ENCODE measurements around the gene MPG.

MPG gene

GRCh38 chr16:83781-84615, 6.0 kb downstream of the MPG start:
- no peak for DNase-seq

GRCh38 chr16:84718-85406, 6.8 kb downstream of the MPG start:
- DNase-seq, result peak; percentile 54

- DNase-seq, result no peak
Observed at GRCh38 chr16:85407-85782, 7.4 kb downstream of the MPG start.

- DNase-seq, result no peak
Observed at GRCh38 chr16:85865-86264, 7.8 kb downstream of the MPG start.

- no peak for DNase-seq
Observed at GRCh38 chr16:86483-86952, 8.5 kb downstream of the MPG start.

DNA sequence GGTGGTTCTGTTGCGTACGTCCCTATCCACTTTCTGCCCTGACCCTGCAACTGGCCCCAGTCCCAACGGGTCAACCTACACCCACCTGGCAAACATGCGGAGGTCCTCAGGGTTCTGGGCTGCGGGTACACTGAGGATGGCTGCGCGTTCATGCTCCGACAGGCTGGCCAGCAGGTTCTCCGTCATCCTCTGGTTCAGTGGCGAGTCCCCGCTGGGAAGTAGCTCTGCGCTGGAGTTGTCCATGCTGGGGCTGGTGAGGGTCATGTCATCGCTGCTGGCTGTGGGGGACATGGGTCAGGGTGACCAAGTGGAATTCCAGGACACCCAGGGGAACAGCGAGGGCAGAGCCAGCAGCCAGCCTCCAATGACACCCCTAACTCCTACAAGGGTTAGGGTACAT, 10.6 kb downstream of the MPG start:
- DNase-seq, result no peak

DNA sequence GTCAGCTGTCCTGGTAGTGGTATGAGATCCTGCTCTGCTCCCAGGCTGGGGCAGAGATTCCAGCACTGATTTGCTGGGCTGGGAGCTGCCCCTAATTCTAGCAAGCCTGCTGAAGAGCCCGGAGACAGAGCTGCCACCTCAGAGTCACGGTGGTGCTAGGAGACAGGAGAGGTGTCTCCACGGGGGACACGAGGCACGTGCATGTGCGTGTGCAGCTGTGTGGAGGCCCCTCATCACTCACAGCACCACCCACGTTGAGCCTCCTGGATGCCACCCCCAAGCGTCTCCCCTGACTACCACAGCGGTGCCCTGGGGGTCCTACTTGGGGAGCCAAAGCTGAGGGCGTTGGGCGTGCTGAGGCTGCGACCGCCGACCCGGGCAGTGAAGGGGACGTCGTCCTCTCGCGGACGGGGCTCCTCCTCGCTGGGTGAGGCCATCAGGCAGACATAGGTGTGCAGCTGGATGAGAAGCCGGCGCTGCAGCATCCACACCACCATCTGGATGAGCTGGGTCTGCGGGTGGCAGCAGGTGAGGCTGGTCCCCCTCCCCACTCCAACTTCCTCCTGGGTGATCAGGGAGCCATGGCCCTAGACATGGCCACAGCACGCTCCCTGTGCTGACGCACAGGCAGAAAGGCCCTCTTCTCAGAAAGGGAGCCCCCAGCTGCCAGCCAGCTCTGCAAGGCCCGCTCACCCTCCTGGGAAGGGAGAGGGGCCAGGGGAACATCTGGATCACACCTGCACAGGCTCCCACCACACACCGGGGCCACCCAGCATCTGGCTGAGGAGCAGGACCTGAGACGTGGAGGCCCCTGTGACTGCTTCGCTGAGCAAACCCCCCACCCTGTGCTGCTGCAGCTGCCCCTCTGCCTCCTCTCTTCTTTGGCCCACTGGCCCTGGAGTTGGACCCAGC, 11.6 kb downstream of the MPG start:
- DNase-seq, result no peak

DNA sequence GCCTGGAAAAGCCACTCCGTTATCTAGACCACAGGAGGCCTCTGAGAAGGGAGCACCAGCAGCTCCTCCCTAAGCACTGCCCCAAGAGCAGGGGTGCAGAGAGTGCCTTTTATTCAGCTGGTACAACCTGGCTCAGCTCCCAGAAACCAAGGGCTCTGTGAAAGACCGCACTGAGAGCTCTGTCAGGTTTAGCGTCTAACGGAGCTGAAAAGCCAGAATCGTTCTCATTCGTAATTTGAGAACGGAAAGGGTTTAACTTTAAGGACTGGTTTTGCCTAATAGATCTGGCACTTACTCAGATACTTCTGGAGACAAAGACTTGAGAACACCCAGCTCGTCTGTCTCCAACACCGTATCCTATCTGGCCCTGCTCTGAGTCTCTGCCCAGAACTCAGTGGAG, 13.5 kb downstream of the MPG start:
- no peak for DNase-seq

DNA sequence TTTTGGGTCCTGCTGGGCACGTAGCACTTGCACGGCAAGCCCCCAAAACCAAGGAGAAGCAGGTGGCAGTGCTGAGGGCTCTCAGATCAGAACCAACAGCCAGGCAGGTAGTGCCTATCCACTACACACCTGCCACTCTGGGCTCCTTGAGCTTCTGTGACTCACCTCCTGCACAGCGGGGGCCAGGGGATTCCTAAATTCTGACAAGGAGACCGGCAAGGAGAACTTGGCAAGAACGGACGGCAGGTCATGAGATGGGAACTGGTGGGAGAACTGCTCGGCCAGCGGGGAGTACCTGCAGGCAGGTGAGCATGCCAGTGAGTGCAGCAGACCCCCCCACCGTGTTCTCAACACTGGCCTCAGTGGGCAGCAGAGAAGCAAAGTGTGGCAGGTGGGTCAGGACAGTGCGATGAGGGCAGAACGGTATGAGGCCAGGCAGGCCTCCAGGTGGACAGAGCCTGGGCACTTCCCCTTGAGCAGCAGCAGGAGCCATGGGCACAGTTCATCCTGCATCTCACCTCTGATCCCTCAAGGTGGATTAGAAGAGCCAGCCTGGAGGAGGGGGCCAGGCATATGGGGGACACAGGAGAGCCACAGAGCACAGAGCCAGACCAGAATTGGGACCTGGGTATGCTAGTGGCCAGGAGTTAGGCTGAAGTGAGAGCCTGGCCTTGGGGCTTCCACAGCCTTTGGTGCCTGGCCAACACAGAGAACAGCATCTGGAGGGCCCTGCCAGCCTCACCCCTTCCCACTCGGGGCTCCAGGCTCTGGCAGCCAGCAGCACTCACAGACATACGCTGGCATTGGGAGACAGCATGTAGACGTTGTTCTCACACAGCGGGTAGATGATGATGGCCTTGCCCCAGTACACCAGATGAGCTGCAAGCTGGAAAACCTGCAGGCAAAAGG, 14.7 kb downstream of the MPG start:
- no peak for DNase-seq

DNA sequence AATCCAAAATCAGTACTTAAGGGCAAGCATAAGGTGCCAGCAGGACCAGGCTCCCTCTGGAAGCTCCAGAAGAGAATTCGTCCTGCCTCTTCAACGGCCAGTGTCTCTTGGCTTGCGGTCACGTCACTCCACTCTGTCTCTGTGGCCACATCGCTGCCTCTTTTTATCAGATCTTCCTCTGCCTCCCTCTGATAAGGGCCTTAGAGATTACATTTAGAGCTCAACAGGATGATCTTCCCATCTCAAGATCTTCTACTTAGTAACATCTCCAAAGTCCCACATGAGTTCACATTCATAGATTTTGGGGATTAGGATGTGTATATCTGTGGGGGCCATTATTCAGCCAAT, 16.9 kb downstream of the MPG start:
- DNase-seq, result no peak

DNA sequence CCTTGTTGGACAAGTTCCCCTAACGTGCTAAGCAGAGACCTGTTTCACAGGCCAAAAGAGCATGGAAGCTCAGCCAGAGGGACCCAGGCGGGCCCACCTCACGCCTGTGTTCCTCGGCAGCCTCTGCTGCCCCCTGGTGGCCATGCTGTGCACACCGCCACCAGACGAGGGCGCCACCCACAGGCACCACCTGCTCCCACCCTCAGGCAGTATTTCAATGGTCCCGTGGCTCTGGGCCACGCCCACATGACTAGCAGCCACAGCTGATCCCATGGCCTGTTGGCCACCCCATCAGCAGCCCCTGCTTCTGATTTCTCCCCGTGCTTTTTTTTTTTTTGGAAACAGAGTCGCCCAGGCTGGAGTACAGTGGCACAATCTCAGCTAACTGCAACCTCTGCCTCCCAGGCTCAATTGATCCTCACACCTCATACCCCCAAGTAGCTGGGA, 18.9 kb downstream of the MPG start:
- DNase-seq, result peak; percentile 87

DNA sequence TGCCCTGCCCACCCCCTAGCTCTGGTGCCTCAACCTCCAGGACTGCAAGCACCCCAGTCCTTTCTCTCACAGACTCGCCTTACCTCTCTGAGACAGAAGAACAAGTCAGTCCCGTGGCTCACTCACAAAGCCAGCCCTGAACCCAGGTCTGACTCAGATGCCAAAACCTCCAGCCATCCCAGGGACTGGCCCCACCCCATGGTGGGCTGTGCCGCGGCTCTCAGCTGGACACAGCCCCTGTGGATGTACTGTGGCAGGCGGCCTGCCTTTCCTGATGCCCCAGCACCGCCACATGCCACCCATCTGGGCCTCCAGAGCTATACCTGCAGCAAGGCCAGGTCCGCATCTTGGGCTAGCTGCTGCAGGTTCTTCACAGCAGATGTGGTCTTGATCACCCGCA, 19.8 kb downstream of the MPG start:
- no peak for DNase-seq

- no peak for DNase-seq
Observed at GRCh38 chr16:100989-101388, 23.0 kb downstream of the MPG start.

DNA sequence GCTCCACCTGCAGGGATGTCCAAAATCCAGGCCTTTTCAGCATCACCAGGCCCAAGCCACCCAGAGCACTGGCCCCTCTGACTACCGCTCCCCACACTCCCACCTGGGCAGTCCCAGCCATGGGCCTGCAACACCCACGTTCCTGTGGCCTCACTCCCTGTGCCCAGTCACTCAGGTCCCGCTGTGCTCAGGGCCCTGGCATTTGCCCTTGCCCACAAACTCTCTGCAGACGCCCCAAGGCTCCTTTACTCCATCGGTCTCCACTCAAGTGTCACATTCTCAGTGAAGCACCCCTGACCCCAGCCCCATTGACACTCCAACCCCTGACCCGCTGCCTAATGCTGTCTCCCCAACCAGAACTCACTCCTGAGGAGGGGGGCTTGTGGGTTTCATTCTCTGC, 23.6 kb downstream of the MPG start:
- no peak for DNase-seq

DNA sequence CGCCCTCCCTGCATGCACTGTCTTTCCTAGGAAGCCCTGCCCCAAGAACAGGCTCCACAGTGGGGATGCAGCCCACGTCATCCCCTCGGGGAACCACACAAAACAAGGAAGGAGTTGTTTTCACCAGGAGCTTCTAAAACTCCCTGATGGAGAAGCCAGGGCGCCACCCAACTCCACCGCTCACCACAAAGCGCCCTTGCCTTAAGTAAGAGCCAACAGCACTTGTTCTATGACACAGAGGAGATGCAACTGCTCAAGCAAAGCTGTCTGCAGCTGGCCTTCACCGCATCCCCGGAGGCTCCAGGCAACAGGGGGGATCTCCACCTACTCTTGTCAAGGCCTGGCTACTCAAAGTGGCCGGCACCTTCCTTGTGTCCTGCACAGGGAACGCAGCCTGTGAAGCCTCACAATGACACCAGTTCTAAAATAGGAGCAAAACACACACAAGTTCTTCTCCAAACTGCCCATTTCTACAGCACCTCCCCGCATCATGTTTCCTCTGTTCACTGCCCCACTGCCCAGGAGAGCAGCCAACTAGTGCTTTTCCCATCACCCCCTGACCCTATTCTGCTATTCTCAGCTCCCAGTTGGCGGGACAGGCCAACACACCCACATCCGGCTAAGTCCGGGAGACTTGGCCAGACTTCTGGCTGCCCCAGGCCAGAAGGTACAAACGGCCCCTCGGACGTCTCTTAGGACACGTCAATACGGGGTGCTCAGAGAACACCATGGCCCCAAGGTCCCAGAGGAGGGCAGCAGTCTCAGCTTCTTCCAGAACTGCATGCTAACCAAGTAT, 24.2 kb downstream of the MPG start:
- no peak for DNase-seq

- DNase-seq, result no peak
Observed at GRCh38 chr16:104355-104754, 26.3 kb downstream of the MPG start.

GRCh38 chr16:104928-105327, 26.9 kb downstream of the MPG start:
- DNase-seq, result no peak

GRCh38 chr16:105521-105920, 27.5 kb downstream of the MPG start:
- DNase-seq, result no peak

GRCh38 chr16:106623-107324, 28.7 kb downstream of the MPG start:
- DNase-seq, result peak; percentile 39

DNA sequence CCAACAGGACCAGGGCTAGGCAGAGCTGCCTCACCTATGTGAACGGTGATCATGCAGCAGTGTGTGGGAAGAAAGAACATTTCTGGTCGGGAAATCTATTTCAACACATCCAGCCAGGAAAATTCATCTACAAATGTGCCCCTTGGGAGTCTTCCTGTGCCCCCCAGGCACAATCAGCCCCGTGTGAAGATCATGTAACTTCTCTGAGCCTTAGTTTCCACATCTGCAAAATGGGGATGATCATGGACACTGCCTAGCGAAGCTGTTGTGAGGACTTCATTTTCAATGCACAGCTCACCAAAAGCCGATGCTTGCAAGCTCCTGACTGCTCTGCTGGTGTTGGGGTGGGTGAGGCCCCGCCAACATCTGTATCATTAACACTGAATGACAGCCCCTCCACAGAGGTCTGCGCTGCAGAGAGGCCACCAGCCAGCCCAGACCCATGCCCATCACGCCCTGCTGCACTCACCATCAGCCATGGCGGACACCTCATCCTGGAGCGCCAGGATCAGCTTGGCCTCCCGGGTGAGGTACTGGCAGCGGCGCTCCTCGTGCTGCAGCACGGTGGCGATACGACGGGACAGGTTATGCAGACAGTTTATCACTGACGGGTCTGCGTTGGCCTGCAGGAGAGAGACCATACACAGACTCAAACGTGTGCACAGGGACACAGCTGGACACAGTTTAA, 34.3 kb downstream of the MPG start:
- DNase-seq, result no peak

Measured in stimulated activated CD4-positive, alpha-beta T cell treated with anti-CD3 and anti-CD28 coated beads, Interleukin-4, amount 100 ng/mL, for 1 hour (primary cell).